Neuron (in vitro differentiated cells): ENCODE results near the gene KLHL17.

Experiments used
- H2AFZ ChIP-seq: one replicate; pipeline ENCODE4 v1.6.1; 2013; ENCODE audit warnings: low read depth, mild to moderate bottlenecking, inconsistent platforms, low read length, moderate library complexity
- H3K27me3 ChIP-seq: one replicate; pipeline ENCODE4 v1.6.1; 2013; ENCODE audit warnings: low read length; ENCODE audit not compliant: insufficient read depth
- H3K36me3 ChIP-seq: one replicate; pipeline ENCODE4 v1.6.1; 2013; ENCODE audit warnings: low read length; ENCODE audit not compliant: insufficient read depth
- H3K4me1 ChIP-seq: one replicate; pipeline ENCODE4 v1.6.1; 2013; ENCODE audit warnings: low read length; ENCODE audit not compliant: insufficient read depth
- H3K4me3 ChIP-seq: 2 replicates; pipeline ENCODE4 v1.5.1; 2013; ENCODE audit warnings: mild to moderate bottlenecking, low read length, moderate library complexity
- H3K9me3 ChIP-seq: one replicate; pipeline ENCODE4 v1.6.1; 2013; ENCODE audit warnings: low read length

The KLHL17 gene

DNA sequence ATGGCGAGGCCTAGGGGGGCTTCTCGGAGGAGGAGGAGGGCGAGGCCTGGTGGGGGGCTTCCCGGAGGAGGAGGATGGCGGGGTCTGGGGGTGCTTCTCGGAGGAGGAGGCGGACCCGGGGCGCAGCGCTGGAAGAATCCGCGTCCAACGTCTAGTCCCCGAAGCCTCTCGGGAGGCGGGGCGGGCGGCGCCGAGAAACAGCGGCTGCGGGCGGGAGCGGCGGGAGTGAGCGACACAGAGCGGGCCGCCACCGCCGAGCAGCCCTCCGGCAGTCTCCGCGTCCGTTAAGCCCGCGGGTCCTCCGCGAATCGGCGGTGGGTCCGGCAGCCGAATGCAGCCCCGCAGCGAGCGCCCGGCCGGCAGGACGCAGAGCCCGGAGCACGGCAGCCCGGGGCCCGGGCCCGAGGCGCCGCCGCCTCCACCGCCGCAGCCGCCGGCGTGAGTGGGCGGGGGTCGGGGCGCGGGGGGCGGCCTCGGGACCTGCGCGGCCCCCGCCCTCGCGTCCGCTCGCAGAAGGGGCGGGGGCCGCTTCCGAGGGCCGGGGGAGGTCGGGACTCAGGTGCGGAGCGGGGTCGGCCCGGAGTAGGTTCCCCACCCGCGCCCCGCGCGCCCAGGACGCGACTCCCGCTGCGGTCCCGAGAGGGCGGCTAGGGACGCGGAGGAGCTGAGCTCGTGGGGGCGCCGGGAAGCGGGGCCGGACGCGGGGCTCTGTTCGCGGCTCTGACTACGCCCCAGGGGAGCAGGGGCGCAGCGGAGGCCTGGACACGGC lies at the start of gene KLHL17:
TSS of gene KLHL17 (plus strand) at position 222 of the 769 bp plus-strand sequence. CDS start at position 332, 110 bp downstream.
- Histone ChIP-seq H2AFZ (peak within 1 kb of the TSS; percentile 54), H3K4me1 (peaks cover 17% of the 10 kb centered on the region), H3K36me3 (peaks cover 26% of the 10 kb centered on the region), H3K4me3 (peak within 1 kb of the TSS; percentile 67), H3K9me3 (no peaks in the 10 kb centered on the region), H3K27me3 (no peaks in the 10 kb centered on the region)

DNA sequence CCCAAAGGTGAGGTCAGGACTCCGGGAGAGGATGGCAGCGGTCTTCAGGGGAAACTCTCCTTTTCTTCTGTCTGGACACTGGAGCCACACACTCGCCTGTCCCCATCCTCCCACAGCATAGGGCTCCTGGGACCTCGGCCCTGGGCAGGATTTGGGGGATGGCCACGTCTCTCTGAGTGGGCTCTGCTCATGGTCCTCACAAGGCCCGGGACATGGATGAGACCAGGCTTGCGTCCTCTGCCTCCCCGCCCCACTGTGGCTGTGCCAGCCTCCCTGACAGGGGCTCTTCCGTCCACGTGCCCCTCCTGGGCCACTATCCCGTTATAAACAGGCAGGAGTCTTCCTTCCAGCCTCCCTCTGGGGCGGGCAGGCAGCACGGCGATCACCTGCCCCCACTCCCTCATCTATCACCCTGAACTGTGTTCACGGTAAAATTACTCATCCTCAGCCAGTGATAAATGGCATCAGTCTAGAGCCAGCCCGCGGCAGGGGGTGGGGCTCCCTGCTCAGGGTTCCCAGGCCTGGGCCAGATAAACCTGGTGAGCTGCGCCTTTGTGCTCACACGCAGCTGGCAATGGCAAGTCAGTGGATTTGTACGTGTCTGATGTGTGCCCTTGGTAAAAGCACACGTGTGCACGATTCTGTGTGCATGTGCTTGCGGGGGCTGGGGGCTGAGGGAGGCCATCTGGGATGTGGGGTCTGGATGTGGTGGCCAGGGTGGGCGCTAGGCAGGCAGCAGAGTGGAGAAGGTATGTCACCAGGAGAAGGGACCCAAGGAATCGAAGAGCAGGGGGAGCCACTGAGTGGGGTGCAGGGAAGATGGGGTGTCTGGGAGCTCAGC lies 49.3 kb upstream of the KLHL17 start:
- Histone ChIP-seq H2AFZ (no peak overlapping the region), H3K4me1 (peaks cover under 1% of the 10 kb centered on the region), H3K9me3 (no peaks in the 10 kb centered on the region), H3K4me3 (no peak overlapping the region), H3K36me3 (no peaks in the 10 kb centered on the region), H3K27me3 (peaks cover 12% of the 10 kb centered on the region)

DNA sequence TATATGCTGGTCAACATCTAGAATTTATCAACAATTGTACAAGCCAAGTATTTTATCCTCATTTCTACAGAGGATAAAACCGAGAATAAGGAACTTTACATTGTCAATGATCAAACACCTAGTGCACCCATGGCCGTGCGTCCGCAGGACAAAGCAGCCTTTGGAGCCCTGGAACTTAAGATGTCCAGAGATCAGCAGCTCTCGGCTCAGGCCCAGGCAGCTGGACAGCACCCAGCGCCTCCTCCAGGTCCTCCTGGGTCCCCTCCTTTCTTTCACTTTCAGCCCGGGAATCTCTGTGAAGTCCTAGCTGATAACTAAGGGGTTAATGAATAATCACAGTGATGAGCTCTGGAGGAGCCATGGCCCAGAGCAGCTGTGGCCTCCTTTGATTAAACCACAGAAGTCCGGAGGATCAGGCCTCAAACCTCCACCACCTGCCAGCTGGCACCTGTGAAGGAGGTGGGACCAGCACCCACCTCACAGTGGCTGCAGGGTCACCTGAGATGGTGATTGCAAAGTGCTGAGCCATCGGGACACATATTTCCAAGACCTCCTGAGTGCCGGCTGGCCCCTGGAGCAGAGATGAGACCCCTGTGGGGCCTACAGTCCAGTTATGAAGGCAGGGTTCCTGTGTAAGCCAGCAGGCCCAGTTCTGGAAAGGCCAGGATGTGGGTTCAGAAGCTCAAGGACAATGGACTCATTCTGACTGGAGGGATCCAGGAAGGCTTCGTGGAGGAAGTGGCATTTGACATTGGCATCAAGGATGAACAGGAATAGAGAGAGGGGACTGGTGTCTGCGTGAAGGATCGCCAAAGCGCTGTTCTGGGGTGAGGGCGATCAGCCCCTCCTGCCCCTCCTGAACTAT lies 48.3 kb upstream of the KLHL17 start:
- no peak overlapping the region for H2AFZ ChIP-seq
- H3K4me1 ChIP-seq = peaks cover 11% of the 10 kb centered on the region
- H3K4me3 ChIP-seq = no peak overlapping the region
- H3K27me3 ChIP-seq = peaks cover 12% of the 10 kb centered on the region
- H3K9me3 ChIP-seq = no peaks in the 10 kb centered on the region
- no peaks in the 10 kb centered on the region for H3K36me3 ChIP-seq

GRCh38 chr1:912740-913301 lies 47.6 kb upstream of the KLHL17 start:
- Histone ChIP-seq H3K9me3 (no peaks in the 10 kb centered on the region), H3K36me3 (no peaks in the 10 kb centered on the region), H3K27me3 (peaks cover 18% of the 10 kb centered on the region), H2AFZ (no peak overlapping the region), H3K4me1 (peaks cover 12% of the 10 kb centered on the region), H3K4me3 (no peak overlapping the region)

GRCh38 chr1:913491-914130 lies 46.8 kb upstream of the KLHL17 start:
- H3K27me3 ChIP-seq = peaks cover 26% of the 10 kb centered on the region
- H3K4me3 ChIP-seq = no peak overlapping the region
- H3K36me3 ChIP-seq = no peaks in the 10 kb centered on the region
- H3K9me3 ChIP-seq = no peaks in the 10 kb centered on the region
- no peak overlapping the region for H2AFZ ChIP-seq
- H3K4me1 ChIP-seq = peaks cover 12% of the 10 kb centered on the region

DNA sequence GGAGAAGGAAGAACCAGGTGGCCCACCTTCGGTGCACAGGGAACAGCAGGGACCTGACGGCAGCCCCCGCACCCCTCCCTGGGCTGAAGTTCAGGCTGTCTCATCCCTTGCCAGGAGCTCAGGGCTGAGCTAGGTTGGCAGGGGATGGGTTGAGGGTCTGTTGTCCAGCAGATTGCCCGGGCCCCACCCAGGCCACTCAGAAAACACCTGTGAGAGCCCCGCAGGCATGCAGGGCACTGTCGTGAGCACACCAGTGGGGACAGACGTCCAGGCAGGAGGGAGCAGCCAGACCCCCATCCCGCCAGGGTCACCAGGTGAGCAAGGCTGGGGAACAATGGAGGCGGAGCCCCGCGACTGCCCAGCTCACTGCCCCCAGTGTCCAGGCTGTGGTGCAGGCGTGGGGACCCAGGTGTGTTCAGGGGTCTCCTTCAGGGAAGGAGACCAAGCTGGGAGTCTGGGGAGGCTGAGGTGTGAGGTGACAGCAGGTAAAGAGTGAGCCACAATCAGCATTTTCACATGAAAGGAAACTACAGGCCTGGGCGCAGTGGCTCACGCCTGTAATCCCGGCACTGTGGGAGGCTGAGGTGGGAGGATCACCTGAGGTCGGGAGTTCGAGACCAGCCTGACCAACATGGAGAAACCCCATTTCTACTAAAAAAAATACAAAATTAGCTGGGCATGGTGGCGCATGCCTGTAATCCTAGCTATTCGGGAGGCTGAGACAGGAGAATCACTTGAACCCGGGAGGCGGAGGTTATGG lies 46.1 kb upstream of the KLHL17 start:
- Histone ChIP-seq H3K36me3 (no peaks in the 10 kb centered on the region), H3K4me3 (no peak overlapping the region), H3K27me3 (peaks cover 33% of the 10 kb centered on the region), H2AFZ (no peak overlapping the region), H3K4me1 (peaks cover 12% of the 10 kb centered on the region), H3K9me3 (no peaks in the 10 kb centered on the region)

- H3K9me3 ChIP-seq = no peaks in the 10 kb centered on the region
- H2AFZ ChIP-seq = no peak overlapping the region
- H3K4me1 ChIP-seq = peaks cover 17% of the 10 kb centered on the region
- H3K27me3 ChIP-seq = peaks cover 39% of the 10 kb centered on the region
- no peak overlapping the region for H3K4me3 ChIP-seq
- H3K36me3 ChIP-seq = no peaks in the 10 kb centered on the region
These were observed 45.5 kb upstream of the KLHL17 start for GRCh38 chr1:914891-915280.

DNA sequence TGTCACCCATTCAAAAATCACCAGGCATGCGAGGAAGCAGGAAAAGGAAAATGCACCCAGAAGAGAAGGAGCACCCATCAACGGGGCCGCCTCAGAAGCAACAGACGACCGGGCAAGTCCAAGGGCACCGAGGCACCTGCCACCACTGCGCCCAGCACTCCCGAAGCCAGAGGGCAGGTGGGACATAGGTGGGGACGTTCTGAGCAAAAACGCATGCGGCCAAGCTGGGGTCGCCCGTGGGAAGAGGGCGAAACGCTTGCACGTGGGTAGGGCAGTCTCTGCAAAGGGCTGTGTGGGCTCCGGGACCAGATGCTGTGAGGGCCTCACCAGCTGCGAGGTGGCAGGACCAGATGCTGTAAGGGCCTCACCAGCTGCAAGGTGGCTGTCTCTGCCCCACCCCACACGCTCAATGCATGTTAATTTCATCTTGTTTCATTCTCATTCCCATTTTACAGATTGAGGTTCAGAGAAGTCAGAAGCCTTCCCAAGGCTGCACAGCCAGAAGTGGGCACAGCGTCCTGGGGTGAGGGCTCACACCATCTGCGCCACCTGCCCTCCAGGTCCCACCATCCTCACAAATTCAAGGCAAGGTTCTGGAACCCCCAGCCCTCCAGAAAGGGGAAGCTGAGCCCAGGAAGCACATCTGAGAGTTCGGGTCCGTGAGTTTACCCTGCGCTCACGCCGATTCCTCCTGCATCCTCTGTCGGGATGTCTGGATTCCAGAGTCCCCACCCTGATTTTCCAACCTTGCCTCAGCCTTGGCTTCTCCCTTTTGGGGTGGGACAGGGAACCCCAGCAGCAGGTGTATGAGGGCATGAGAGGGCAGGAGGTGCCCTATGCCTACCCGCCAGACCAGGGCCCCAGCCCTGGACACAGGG lies 44.9 kb upstream of the KLHL17 start:
- H3K9me3 ChIP-seq = no peaks in the 10 kb centered on the region
- no peak overlapping the region for H2AFZ ChIP-seq
- no peaks in the 10 kb centered on the region for H3K36me3 ChIP-seq
- peaks cover 23% of the 10 kb centered on the region for H3K4me1 ChIP-seq
- peaks cover 45% of the 10 kb centered on the region for H3K27me3 ChIP-seq
- no peak overlapping the region for H3K4me3 ChIP-seq

DNA sequence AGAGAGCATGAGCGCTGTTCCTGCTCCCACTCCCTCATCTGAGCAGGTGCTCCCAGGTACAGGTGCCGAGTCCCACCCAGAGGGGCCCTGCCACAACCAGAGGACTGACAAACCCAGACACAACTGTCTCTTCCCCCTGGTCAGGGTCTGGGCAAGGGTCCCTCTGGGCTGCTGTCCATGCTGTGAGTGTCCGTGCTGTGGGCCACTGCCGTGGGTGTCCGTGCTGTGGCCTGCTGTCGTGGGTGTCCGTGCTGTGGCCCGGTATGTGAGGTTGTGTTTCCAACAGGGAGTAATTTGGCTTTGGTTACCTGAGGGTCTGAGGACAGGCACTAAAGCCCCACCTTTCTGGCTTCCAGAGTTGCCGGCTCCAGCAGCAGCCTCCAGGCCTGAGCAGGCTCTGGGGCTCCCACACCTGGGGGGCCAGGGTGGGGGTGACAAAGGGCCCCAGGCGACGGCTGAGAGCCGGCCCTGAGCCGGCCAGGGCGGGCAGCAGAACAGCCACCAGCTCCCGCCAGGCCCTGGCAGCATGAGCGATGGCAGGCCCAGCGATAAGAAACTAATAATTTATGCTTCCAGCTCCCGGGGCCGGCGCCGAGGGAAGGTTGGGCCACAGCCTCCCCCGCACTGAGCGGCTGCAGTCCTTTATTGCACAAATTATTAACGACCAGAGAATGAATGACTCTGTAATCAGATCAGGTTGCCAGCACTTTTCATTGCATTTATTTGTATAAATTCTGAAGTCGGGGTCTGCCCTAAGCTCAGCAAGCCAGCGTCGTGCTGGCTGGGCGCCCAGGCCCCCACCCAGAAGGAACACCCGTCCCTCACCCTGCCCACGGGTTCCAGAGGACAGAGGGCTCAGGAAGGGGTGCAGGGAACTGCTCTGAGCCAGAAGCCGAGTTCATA lies 44.0 kb upstream of the KLHL17 start:
- peaks cover 30% of the 10 kb centered on the region for H3K4me1 ChIP-seq
- peaks cover 48% of the 10 kb centered on the region for H3K27me3 ChIP-seq
- H2AFZ ChIP-seq = no peak overlapping the region

DNA sequence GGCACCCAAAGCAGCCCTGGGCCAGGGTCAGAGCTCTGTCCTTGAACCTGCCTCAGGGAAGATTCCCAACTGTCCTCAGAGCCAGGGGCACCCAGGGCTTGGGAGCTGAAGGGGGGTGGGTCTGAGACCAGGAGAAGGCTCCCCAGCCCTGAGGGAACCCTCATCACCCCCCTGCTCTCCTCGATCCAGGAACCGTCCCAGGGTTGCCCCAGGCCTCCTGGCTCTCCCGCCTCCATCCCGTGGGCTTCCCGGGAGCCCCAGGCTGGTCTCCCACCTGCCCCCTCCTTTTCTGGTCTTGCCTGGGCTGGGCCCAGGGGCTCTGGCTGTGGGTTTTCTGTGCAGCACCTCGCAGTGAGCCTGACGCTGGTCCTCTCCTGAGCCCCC lies 43.3 kb upstream of the KLHL17 start:
- no peak overlapping the region for H3K4me3 ChIP-seq
- no peaks in the 10 kb centered on the region for H3K36me3 ChIP-seq
- peaks cover 55% of the 10 kb centered on the region for H3K27me3 ChIP-seq
- H2AFZ ChIP-seq = no peak overlapping the region
- no peaks in the 10 kb centered on the region for H3K9me3 ChIP-seq
- peaks cover 36% of the 10 kb centered on the region for H3K4me1 ChIP-seq

More for the DNA sequence above, 44.0 kb upstream of the KLHL17 start:
- Histone ChIP-seq H3K4me3 (no peak overlapping the region), H3K9me3 (no peaks in the 10 kb centered on the region), H3K36me3 (no peaks in the 10 kb centered on the region)
